ENCODE results near the gene ZNF418. TPM values are rescaled to one million over a fixed set of nuclear protein-coding genes. Genes with fewer than 3 reads are reported as not detected.

The ZNF418 gene
- total RNA-seq, 1 donor from 2014 or later, result 24.6 TPM

DNA sequence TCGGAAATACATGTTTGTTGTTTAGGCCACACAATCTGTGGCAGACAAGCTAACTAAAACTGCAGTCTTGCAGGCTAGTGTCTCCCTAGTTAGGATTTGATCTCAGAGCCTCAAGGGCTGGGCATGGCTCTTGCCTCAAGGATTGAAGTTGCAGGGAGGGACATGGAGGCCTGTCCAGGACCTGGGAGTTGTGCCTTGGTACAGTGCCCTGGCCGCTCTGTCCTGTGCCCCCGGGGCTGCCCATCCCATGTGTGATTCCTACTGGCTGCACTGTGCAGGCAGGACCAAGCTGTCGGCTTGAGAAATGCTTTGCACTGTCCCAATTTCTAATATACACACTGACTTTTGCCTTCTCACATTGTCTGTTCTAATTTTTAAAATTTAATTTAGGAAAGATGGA, 19.8 kb upstream of the ZNF418 start:
- Mint-ChIP-seq H3K27ac (no peak overlapping the region), H3K4me1 (ENCODE audit: unreplicated experiment) (no peaks in the 10 kb centered on the region), H3K9me3 (no peaks in the 10 kb centered on the region), H3K27me3 (no peaks in the 10 kb centered on the region), H3K4me3 (no peak overlapping the region), H3K36me3 (no peaks in the 10 kb centered on the region)
- TF ChIP-seq, protein P1, sequence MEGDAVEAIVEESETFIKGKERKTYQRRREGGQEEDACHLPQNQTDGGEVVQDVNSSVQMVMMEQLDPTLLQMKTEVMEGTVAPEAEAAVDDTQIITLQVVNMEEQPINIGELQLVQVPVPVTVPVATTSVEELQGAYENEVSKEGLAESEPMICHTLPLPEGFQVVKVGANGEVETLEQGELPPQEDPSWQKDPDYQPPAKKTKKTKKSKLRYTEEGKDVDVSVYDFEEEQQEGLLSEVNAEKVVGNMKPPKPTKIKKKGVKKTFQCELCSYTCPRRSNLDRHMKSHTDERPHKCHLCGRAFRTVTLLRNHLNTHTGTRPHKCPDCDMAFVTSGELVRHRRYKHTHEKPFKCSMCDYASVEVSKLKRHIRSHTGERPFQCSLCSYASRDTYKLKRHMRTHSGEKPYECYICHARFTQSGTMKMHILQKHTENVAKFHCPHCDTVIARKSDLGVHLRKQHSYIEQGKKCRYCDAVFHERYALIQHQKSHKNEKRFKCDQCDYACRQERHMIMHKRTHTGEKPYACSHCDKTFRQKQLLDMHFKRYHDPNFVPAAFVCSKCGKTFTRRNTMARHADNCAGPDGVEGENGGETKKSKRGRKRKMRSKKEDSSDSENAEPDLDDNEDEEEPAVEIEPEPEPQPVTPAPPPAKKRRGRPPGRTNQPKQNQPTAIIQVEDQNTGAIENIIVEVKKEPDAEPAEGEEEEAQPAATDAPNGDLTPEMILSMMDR (conservative IDR thresholded peaks at IDR 0.05), result no peak
- DNase-seq (ENCODE audit: extremely low spot score, unreplicated experiment), result no peak

DNA sequence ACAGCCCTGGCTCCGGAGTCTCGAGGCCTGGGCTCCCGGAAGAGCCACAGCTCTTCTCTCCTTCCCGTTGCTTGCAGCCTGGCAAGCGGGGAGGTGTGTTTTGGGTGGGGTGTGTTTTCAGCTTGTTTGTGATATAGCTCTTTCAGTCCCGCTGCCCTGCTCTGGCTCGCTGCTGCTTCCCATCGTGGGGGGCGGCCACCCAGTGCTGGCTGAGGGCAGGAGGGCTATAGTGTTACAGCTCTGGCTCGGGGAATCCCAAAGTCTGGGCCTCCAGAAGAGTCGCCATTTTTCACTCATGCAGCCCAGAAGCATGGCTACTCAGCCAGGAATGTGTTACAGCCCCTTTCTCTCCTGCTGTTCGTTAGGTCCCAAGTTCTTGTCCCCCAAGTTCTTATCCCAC, 14.5 kb upstream of the ZNF418 start:
- H3K9me3 Mint-ChIP-seq, result peaks cover 11% of the 10 kb centered on the region
- no peak overlapping the region for H3K27ac Mint-ChIP-seq
- H3K4me1 Mint-ChIP-seq (ENCODE audit: unreplicated experiment), result peaks cover 18% of the 10 kb centered on the region
- H3K4me3 Mint-ChIP-seq, result no peak overlapping the region
- no peaks in the 10 kb centered on the region for H3K27me3 Mint-ChIP-seq
- H3K36me3 Mint-ChIP-seq, result peaks cover 18% of the 10 kb centered on the region
- TF ChIP-seq, protein P1 (conservative IDR thresholded peaks at IDR 0.05), result no peak
- DNase-seq (ENCODE audit: extremely low spot score, unreplicated experiment), result no peak

DNA sequence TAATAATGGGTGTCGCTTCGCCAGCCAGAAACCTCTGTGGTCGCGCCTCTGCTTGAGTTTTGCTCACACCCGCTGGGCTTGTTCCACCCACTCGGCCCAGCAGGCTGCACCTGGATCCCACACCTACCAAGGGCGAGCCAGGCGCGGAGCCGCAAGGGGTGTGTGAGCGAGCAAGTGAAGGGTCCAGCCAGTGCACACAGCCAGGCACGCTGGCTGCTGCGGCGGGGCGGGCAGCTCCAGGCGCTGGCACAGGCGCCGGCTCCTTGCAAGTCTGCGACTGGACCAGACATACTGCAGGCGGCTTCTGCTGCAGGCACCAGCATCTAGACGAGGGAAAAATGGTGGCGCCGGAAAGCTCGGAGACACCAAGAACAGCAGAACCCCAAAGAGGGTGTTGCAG, 14.1 kb upstream of the ZNF418 start:
- Mint-ChIP-seq H3K27me3 (no peaks in the 10 kb centered on the region), H3K4me1 (ENCODE audit: unreplicated experiment) (peaks cover 18% of the 10 kb centered on the region), H3K4me3 (no peak overlapping the region), H3K9me3 (peaks cover 11% of the 10 kb centered on the region), H3K36me3 (peaks cover 21% of the 10 kb centered on the region), H3K27ac (no peak overlapping the region)
- no peak for DNase-seq (ENCODE audit: extremely low spot score, unreplicated experiment)
- TF ChIP-seq, protein P1 (conservative IDR thresholded peaks at IDR 0.05), result no peak

DNA sequence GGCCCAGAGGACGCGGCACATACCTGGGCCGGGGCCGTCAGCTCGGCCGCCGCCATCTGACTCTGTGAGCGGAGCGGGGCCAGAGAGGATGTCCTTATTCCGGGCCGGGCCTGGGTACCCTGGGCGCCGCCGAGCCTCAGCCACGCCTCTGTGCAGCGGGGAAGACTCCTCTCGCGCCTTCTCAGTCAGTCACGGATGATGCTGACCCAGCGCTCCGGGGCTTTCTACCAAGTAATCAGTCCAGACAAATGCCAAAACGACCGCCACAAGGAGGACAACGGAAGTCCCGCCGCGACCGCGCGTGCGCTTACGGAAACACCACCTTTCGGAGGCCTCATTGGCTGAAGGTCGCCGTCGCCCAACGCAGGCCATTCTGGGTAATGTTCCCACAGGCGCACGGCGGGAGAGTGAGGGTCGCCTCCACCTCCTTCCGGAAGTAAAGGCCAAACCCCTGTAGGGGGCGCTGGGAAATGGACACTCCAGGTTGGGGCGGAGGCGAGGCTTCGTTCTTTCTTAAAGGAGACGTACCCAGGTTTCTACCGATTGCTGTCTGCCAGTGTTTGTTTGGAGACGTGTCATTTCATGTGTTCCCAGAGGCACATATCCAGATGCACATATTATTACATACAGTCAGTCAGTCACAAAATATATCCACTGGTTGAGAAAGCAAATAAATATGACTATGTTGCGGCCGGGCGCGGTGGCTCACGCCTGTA, 12.4 kb upstream of the ZNF418 start, which contains the start of gene ZNF256:
Gene ZNF256 (minus strand): TSS at position 288 of the 716 bp plus-strand sequence. CDS start 232 bp downstream, at position 56.
- Mint-ChIP-seq H3K4me3 (peak within 1 kb of the TSS; percentile 98), H3K27ac (peak within 1 kb of the TSS; percentile 95), H3K4me1 (ENCODE audit: unreplicated experiment) (peaks cover 18% of the 10 kb centered on the region), H3K9me3 (peaks cover 18% of the 10 kb centered on the region), H3K27me3 (no peaks in the 10 kb centered on the region), H3K36me3 (peaks cover 38% of the 10 kb centered on the region)
- TF ChIP-seq, protein P1 (conservative IDR thresholded peaks at IDR 0.05), result peak; percentile 78
- peak; percentile 97 for DNase-seq (ENCODE audit: extremely low spot score, unreplicated experiment)

DNA sequence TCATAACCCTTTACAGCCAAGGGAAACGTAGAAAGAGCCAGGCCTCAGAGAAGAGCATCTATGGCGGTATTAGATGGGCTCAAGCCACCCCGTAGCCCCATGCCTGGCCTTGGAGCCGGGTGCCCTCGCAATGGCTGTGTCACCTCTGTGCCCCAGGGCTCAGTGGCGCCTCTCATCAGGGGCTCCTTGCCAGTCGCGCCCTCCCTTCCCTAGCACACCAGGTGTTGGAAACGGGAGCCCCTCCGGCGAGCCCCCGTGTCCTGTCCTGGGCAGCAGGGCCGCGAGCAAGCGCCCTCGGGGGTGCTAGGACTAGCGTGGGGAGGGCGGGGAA, 11.9 kb upstream of the ZNF418 start:
- Mint-ChIP-seq H3K36me3 (peaks cover 44% of the 10 kb centered on the region), H3K4me1 (ENCODE audit: unreplicated experiment) (peaks cover 18% of the 10 kb centered on the region), H3K4me3 (peak overlapping the region; percentile 98), H3K27ac (no peak overlapping the region), H3K9me3 (peaks cover 22% of the 10 kb centered on the region), H3K27me3 (no peaks in the 10 kb centered on the region)
- TF ChIP-seq, protein P1 (conservative IDR thresholded peaks at IDR 0.05), result no peak
- DNase-seq (ENCODE audit: extremely low spot score, unreplicated experiment), result no peak

Data from type B pancreatic cell (in vitro differentiated cells).